GM20431 (cell line): Measurements from ENCODE around the gene BCL6B.

Experiments
- in situ Hi-C: fragments of 300-500 bp; cut with MseI, MboI; formaldehyde crosslinking; loops from one replicate; pipeline ENCODE4 v1.15.0; 2020; ENCODE audit warnings: low sequenced_read_pairs; ENCODE audit not compliant: unreplicated experiment

BCL6B gene

GRCh38 chr17:7021993-7022778 is 664 bp upstream of the BCL6B start:
- in situ Hi-C loops, result loop anchor here (25.0 kb wide), 1 partner anchor 360 kb away; the partner anchor contains the start of genes C17orf100 and MED31

- in situ Hi-C loops, result loop anchor here (25.0 kb wide), 1 partner anchor 361 kb away; the partner anchor contains the start of genes C17orf100 and MED31
These were observed 939 bp downstream of the BCL6B start for GRCh38 chr17:7023576-7024401.

GRCh38 chr17:7024402-7024785 is 1.5 kb downstream of the BCL6B start:
- in situ Hi-C loops, result loop anchor here (25.0 kb wide), 1 partner anchor 362 kb away; the partner anchor contains the start of genes C17orf100 and MED31

- in situ Hi-C loops, result loop anchor here (25.0 kb wide), 1 partner anchor 562 kb away; the partner anchor contains the start of genes CD68, MPDU1 and SOX15
These were observed 2.4 kb downstream of the BCL6B start for GRCh38 chr17:7025245-7025644.

- in situ Hi-C loops, result loop anchor here (25.0 kb wide), 1 partner anchor 561 kb away; the partner anchor contains the start of genes CD68, MPDU1 and SOX15
These were observed 3.7 kb downstream of the BCL6B start for GRCh38 chr17:7026471-7027115.

- in situ Hi-C loops, result loop anchor here (25.0 kb wide), 1 partner anchor 560 kb away; the partner anchor contains the start of genes CD68, MPDU1 and SOX15
These were observed 4.5 kb downstream of the BCL6B start for GRCh38 chr17:7027335-7027734.

GRCh38 chr17:7029096-7029495 is 6.2 kb downstream of the BCL6B start:
- in situ Hi-C loops, result loop anchor here (25.0 kb wide), 1 partner anchor 558 kb away; the partner anchor contains the start of genes CD68, MPDU1 and SOX15

GRCh38 chr17:7029659-7030058 is 6.8 kb downstream of the BCL6B start:
- in situ Hi-C loops, result loop anchor here (25.0 kb wide), 1 partner anchor 558 kb away; the partner anchor contains the start of genes CD68, MPDU1 and SOX15

GRCh38 chr17:7034955-7035590 is 12.2 kb downstream of the BCL6B start:
- in situ Hi-C loops, result loop anchor here (25.0 kb wide), 1 partner anchor 552 kb away; the partner anchor contains the start of genes CD68, MPDU1 and SOX15

- in situ Hi-C loops, result loop anchor here (25.0 kb wide), 1 partner anchor 552 kb away; the partner anchor contains the start of genes CD68, MPDU1 and SOX15
These were observed 12.9 kb downstream of the BCL6B start, which contains the start of gene SLC16A13 for GRCh38 chr17:7035591-7036368. TSS of gene SLC16A13 (plus strand) at chr17:7036015. CDS start at chr17:7036383, 368 bp downstream.

- in situ Hi-C loops, result loop anchor here (25.0 kb wide), 1 partner anchor 549 kb away; the partner anchor contains the start of genes CD68, MPDU1 and SOX15
These were observed 15.4 kb downstream of the BCL6B start for GRCh38 chr17:7038025-7038862.

- in situ Hi-C loops, result loop anchor here (25.0 kb wide), 1 partner anchor 547 kb away; the partner anchor contains the start of genes CD68, MPDU1 and SOX15
These were observed 17.0 kb downstream of the BCL6B start for GRCh38 chr17:7039832-7040231.

GRCh38 chr17:7041607-7042500 is 19.0 kb downstream of the BCL6B start:
- in situ Hi-C loops, result loop anchor here (25.0 kb wide), 1 partner anchor 545 kb away; the partner anchor contains the start of genes CD68, MPDU1 and SOX15

- in situ Hi-C loops, result loop anchor here (25.0 kb wide), 1 partner anchor 545 kb away; the partner anchor contains the start of genes CD68, MPDU1 and SOX15
These were observed 19.8 kb downstream of the BCL6B start for GRCh38 chr17:7042501-7043181.

- in situ Hi-C loops, result loop anchor here (25.0 kb wide), 1 partner anchor 544 kb away; the partner anchor contains the start of genes CD68, MPDU1 and SOX15
These were observed 20.3 kb downstream of the BCL6B start for GRCh38 chr17:7043182-7043496.
